ENCODE data around the gene VAT1L.

DNA sequence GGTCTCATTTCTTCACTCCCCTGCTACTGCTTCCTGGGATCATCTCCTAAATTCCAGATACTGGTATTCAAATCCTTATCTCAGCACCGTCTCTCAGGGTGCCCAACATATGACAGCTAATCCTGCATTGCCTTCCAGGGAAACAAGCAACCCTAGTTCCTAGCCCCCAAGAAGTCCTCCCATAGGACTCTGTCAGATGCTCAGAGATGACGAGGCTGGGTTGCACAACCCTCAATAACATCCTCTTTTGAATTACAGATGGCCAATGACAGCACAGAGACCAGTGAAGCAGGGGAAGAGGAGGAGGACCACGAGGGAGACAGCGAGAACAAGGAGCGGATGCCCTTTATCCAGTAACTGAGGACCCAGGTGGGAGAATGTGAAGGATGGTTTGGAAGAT is 189.0 kb downstream of the VAT1L start:
- TF ChIP-seq, protein P1, sequence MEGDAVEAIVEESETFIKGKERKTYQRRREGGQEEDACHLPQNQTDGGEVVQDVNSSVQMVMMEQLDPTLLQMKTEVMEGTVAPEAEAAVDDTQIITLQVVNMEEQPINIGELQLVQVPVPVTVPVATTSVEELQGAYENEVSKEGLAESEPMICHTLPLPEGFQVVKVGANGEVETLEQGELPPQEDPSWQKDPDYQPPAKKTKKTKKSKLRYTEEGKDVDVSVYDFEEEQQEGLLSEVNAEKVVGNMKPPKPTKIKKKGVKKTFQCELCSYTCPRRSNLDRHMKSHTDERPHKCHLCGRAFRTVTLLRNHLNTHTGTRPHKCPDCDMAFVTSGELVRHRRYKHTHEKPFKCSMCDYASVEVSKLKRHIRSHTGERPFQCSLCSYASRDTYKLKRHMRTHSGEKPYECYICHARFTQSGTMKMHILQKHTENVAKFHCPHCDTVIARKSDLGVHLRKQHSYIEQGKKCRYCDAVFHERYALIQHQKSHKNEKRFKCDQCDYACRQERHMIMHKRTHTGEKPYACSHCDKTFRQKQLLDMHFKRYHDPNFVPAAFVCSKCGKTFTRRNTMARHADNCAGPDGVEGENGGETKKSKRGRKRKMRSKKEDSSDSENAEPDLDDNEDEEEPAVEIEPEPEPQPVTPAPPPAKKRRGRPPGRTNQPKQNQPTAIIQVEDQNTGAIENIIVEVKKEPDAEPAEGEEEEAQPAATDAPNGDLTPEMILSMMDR (IDR thresholded peaks at IDR 0.05): no peak
- no peak for TF ChIP-seq POLR2A (IDR thresholded peaks at IDR 0.05)

Data from adrenal gland (tissue), 5 donors.